Erythroblast (primary cell): ENCODE measurements around the gene ADCY3.

Source experiments
- GATA1 ChIP-seq: IDR thresholded peaks from 2 replicates; pipeline ENCODE4 v1.6.1; 2011; ENCODE audit warnings: low read depth, mild to moderate bottlenecking, control low read depth, low read length, moderate library complexity
- POLR2A ChIP-seq: IDR thresholded peaks from 2 replicates; pipeline ENCODE4 v1.6.1; 2011; ENCODE audit warnings: mild to moderate bottlenecking, low read length

DNA sequence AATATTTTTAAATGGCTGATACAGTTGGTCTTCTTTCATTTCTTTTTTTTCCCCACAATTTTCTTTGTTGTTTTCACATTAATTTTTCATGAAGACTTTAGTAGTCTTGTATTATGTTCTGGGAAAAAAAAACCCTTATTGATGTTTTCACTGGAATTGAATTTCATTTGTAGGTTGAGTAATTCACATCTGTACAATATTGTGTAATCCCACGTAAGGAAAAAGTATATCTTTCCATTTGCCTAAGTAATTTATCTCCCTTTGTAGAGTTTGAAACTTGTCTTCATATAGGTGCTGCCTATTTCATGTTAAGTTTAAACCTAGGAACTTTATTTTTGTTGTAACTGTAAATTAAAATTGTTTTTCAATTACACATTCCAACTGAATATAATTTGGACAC is 49.7 kb upstream of the ADCY3 start:
- TF ChIP-seq POLR2A (no peak), GATA1 (no peak)
